Activated naive CD4-positive, alpha-beta T cell (primary cell): ENCODE data around the gene CES2.
"Not testable (repeated sequence)": the region's sequence is repeated elsewhere in the genome, so short reads cannot be mapped to it uniquely, and the experiment has no call there.

Experiments
- DNase-seq, 4 experiments: peaks; one replicate each; lab custom pipeline; 2025; lab: John Stamatoyannopoulos, UW

Gene CES2

GRCh38 chr16:66919569-66920298, 15.6 kb upstream of the CES2 start:
- no peak for DNase-seq

- DNase-seq: no peak
Observed at GRCh38 chr16:66920299-66920590, 15.1 kb upstream of the CES2 start.

GRCh38 chr16:66920924-66921680, 14.2 kb upstream of the CES2 start:
- no peak for DNase-seq

- DNase-seq: no peak
Observed at GRCh38 chr16:66921729-66922450, 13.4 kb upstream of the CES2 start.

GRCh38 chr16:66923247-66923731, 12.0 kb upstream of the CES2 start:
- DNase-seq: no peak

- DNase-seq: no peak
Observed at GRCh38 chr16:66923866-66924265, 11.4 kb upstream of the CES2 start.

- DNase-seq: peak in 1 of 4 experiments; percentile 19
Observed at GRCh38 chr16:66924527-66925321, 10.6 kb upstream of the CES2 start.

GRCh38 chr16:66925322-66925840, 9.9 kb upstream of the CES2 start, which contains the start of gene RRAD:
RRAD (minus strand) TSS chr16:66925535; CDS start chr16:66925179, 356 bp downstream.
- DNase-seq: no peak

GRCh38 chr16:66926171-66926947, 9.0 kb upstream of the CES2 start:
- no peak for DNase-seq

- no peak for DNase-seq
Observed at GRCh38 chr16:66926961-66927436, 8.3 kb upstream of the CES2 start.

GRCh38 chr16:66927918-66928649, 7.2 kb upstream of the CES2 start:
- DNase-seq: no peak

- DNase-seq: no peak
Observed at GRCh38 chr16:66928702-66929388, 6.5 kb upstream of the CES2 start.

GRCh38 chr16:66930189-66930588, 5.1 kb upstream of the CES2 start:
- DNase-seq: no peak

- DNase-seq: no peak
Observed at GRCh38 chr16:66931665-66932064, 3.7 kb upstream of the CES2 start.

GRCh38 chr16:66932076-66932475, 3.2 kb upstream of the CES2 start:
- DNase-seq: no peak

GRCh38 chr16:66933776-66934137, 1.6 kb upstream of the CES2 start:
- DNase-seq: peak in 1 of 4 experiments; percentile 44

GRCh38 chr16:66934138-66934838, 1.0 kb upstream of the CES2 start, which contains the start of gene CIAO2B:
CIAO2B (minus strand) TSS chr16:66934402; CDS start chr16:66934364, 38 bp downstream.
- peak; percentile 62 to 86 (median 75) for DNase-seq

- DNase-seq: not testable (repeated sequence)
Observed at GRCh38 chr16:66934839-66935313, 440 bp upstream of the CES2 start.
